ENCODE measurements around the gene AP4M1.

- TF ChIP-seq FOXK2 (IDR thresholded peaks at IDR 0.05) (no peak), ARNT (IDR thresholded peaks at IDR 0.05) (no peak), FOXA1 (IDR thresholded peaks at IDR 0.05) (no peak), PKNOX1 (IDR thresholded peaks at IDR 0.05) (no peak), SP1 (IDR thresholded peaks at IDR 0.05) (no peak), SUZ12 (IDR thresholded peaks at IDR 0.05) (no peak), BHLHE40 (IDR thresholded peaks at IDR 0.05; ENCODE audit: borderline replicate concordance) (no peak), L3MBTL2 (conservative IDR thresholded peaks at IDR 0.05) (no peak), LEF1 (IDR thresholded peaks at IDR 0.05; ENCODE audit: borderline replicate concordance) (no peak), TARDBP (IDR thresholded peaks at IDR 0.05) (no peak), ZNF384 (IDR thresholded peaks at IDR 0.05) (no peak), FOXM1 (IDR thresholded peaks at IDR 0.05; ENCODE audit: borderline replicate concordance) (no peak), HDGF (IDR thresholded peaks at IDR 0.05; ENCODE audit: borderline replicate concordance) (no peak), NFRKB (IDR thresholded peaks at IDR 0.05) (no peak)
These were observed 29.0 kb upstream of the AP4M1 start for GRCh38 chr7:100072462-100072861.

All from HEK293T (cell line).